ENCODE measurements around the gene ZRSR2.

- no peak for TF ChIP-seq CTCF (IDR thresholded peaks at IDR 0.05)
- TF ChIP-seq ESRRA (IDR thresholded peaks at IDR 0.05; ENCODE audit: borderline replicate concordance, low read length), result no peak
- no peak for TF ChIP-seq POLR2A (IDR thresholded peaks at IDR 0.05; ENCODE audit: low read length)
- TF ChIP-seq PBX3 (IDR thresholded peaks at IDR 0.05), result no peak
- no peak for TF ChIP-seq NPAS2 (CRISPR knock-in tag; IDR thresholded peaks at IDR 0.05; ENCODE audit: borderline replicate concordance)
- no peak for TF ChIP-seq USF2 (IDR thresholded peaks at IDR 0.05)
- no peak for TF ChIP-seq REST (IDR thresholded peaks at IDR 0.05)
- no peak for TF ChIP-seq BCL3 (IDR thresholded peaks at IDR 0.05)
Observed at GRCh38 chrX:15808254-15808653, 18.0 kb downstream of the ZRSR2 start.
